ACHN (cell line): ENCODE data around the gene GK.
A peak's percentile ranks its signal among the peaks of the same experiment; 100 is the strongest.
"Not testable (repeated sequence)": the region's sequence is repeated elsewhere in the genome, so short reads cannot be mapped to it uniquely, and the experiment has no call there.

Experiments
- DNase-seq: peaks from one replicate; pipeline ENCODE4 v3.0.0-alpha.2; 2015
- in situ Hi-C: cut with HindIII; loops from 2 replicates; pipeline ENCODE4 v1.10.0; 2017; ENCODE audit warnings: low sequenced_read_pairs, low pct_ligation_motif_present, low pct_unique_long_range_greater_than_20kb

Gene GK

DNA sequence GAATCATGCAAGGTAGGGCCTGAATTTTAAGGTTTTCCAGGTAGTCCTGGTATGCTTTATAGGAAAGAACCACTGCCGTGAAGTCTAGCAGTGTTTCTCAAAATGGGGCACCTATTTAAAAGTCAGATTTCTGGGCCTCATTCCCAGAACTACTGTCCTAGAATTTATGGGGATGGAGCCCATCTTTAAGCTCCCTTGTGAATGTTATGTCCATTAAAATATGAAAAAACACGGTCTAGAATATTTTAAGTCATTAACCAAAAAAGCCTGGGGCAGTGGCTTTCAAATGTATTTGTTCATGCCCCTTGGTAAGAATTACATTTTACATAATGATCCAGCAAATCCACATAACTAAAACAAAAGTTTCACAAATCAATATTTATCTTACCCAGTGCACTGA is 35.4 kb downstream of the GK start:
- in situ Hi-C loops = no loop called here
- no peak for DNase-seq

GRCh38 chrX:30689116-30689515 is 35.9 kb downstream of the GK start:
- DNase-seq = no peak
- in situ Hi-C loops = no loop called here

GRCh38 chrX:30690330-30690729 is 37.1 kb downstream of the GK start:
- no peak for DNase-seq
- in situ Hi-C loops = no loop called here

GRCh38 chrX:30693999-30694650 is 40.9 kb downstream of the GK start:
- in situ Hi-C loops = no loop called here

GRCh38 chrX:30702736-30703135 is 49.5 kb downstream of the GK start:
- in situ Hi-C loops = no loop called here
- no peak for DNase-seq

More at GRCh38 chrX:30693999-30694650, 40.9 kb downstream of the GK start:
- no peak for DNase-seq

GRCh38 chrX:30706216-30706775 is 53.1 kb downstream of the GK start:
- DNase-seq = no peak
- in situ Hi-C loops = no loop called here

- DNase-seq = no peak
- in situ Hi-C loops = no loop called here
Measured at GRCh38 chrX:30712214-30712613, 59.0 kb downstream of the GK start.

- in situ Hi-C loops = no loop called here
- peak; percentile 37 for DNase-seq
Measured at GRCh38 chrX:30713061-30713525, 59.9 kb downstream of the GK start.

- DNase-seq = no peak
- in situ Hi-C loops = no loop called here
Measured at GRCh38 chrX:30714138-30714537, 60.9 kb downstream of the GK start.

DNA sequence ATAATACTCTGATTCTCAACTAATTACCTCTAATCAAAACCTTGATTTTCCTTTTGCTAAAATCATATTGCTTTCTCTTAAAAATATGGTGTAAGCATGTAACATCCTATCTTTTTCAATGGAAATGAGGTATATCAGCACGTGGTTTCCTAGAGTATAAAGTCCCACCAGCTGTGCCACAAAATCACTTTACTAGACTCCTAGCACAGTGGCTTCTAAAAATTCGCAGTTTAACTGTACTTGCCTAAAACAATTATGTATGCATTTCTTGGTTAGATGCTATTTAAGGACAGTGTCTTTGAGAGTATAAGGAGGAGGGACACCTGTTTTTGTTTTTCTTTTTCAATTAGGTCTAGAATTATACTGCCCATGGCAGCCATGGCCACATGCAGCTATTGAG is 62.8 kb downstream of the GK start:
- DNase-seq = no peak
- in situ Hi-C loops = no loop called here

DNA sequence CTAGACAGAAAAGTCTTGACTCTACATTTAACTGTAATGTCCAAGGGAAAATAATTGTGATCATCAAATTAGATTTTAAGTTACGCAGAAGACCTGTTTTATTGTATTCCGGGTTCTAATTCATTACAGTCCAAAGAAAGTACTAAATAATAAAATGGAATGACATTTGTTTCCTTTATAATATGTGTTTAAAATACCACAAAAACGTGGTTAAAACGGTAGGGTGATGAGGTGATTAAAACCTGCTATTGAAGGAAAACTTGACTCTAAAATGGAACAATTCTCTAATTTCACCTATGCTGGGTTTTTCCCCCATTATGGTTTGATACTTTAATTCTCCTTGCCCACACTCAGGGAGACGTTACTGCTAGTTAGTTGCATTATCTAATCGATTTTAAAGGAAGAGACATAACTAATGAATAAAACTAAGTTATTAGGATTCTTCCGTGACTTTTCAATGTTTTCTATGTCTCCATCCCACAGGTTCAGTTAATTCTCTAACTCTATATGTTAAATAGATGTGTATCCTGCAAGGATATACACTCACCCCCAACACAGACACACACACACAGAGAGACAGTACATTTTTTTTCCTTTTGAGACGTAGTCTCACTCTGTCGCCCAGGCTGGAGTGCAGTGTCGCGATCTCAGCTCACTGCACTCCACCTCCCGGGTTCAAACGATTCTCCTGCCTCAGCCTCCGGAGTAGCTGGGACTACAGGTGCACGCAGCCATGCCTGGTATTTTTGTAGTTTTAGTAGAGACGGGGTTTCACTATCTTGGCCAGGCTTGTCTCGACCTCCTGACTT is 80.8 kb downstream of the GK start:
- no peak for DNase-seq
- in situ Hi-C loops = no loop called here

- in situ Hi-C loops = no loop called here
Measured at GRCh38 chrX:30734782-30735181, 81.6 kb downstream of the GK start.

DNA sequence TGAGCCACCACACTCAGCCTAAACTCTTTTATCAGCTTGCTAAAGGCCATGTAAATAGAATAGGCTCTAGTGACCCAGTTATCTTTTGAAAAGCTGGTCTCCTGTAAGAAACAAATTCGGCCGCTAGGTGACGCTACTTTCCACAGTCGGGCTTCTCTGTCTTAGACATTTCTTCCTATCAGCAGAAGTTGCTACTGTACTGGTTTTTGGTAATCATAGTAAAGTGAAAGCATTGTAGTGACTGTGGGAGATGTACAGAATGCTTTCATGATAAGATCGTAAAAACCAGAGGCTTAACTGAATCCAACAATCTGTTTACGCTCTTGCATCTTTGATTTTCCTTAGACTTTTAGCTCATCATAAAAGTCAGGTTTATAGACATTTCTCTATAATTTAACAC is 82.6 kb downstream of the GK start:
- DNase-seq = peak; percentile 41
- in situ Hi-C loops = no loop called here

More at GRCh38 chrX:30734782-30735181, 81.6 kb downstream of the GK start:
- DNase-seq = no peak

DNA sequence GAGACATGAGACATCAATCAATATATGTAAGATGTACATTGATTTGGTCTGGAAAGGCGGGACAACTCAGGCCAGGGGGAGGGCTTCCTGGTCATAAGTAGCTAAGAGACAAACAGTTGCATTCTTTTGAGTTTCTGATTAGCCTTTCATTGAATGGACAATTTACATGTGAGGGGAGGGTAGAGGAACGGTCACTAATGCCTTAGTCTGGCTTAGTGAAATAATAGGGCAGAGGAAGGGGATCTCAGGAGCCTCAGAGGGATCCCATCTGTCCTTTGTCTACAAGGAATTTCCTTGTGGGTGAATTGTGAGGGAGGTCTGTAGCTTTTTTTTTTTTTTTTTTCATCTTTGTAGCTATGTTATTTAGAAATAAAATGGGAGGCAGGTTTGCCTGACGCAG is 88.3 kb downstream of the GK start:
- in situ Hi-C loops = no loop called here
- no peak for DNase-seq

DNA sequence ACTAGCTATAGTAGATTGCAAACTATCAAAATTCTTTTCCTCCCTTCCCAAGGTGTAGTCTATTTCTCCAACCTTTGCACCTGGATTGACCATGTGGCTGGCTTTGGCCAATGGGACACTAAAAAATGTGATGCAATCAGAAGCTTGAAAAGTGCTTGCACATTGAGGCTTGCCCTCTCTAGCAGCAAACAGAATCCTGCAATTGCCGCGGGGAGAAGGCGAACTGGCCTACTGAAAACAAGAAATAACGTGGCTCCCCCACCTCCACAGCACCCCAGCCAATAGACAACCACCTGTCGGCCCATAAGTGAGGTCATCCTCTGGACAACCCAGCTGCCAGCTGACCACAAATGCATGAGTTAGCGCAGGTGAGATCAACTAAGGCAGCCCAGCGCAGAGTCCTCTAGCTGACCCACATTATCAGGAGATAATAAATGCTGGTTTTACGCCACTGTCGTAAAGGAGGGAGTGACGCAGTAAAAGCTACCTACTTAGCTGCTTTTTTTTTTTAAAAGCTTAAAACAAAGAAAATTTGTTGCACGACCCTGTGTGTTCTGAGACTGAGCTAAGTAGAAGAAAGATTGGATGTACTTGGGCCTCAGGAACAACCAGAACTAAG is 95.2 kb downstream of the GK start:
- DNase-seq = no peak
- in situ Hi-C loops = no loop called here

GRCh38 chrX:30751497-30751896 is 98.3 kb downstream of the GK start:
- in situ Hi-C loops = no loop called here

GRCh38 chrX:30762755-30763154 is 109.5 kb downstream of the GK start:
- no peak for DNase-seq
- in situ Hi-C loops = no loop called here

More at GRCh38 chrX:30751497-30751896, 98.3 kb downstream of the GK start:
- no peak for DNase-seq

DNA sequence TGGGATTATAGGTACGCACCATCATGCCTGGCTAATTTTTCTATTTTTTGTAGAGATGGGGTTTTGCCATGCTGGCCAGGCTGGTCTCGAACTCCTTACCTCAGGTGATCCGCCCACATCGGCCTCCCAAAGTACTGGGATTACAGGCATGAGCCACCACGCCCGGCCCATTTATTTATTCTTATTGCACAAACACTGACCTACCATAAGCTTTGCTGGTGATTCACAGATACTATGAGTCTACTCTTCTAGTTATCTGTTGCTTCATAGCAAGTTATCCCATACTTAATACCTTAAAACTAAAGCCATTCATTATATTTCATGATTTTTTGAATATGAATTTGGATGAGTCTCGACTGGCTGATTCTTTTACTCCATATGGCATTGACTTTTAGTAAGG is 120.5 kb downstream of the GK start:
- in situ Hi-C loops, DNase-seq: not testable (repeated sequence)

GRCh38 chrX:30777575-30777974 is 124.4 kb downstream of the GK start:
- in situ Hi-C loops = no loop called here
- DNase-seq = no peak
